ENCODE data around the gene MUC3A.
"Not testable (repeated sequence)": the region's sequence is repeated elsewhere in the genome, so short reads cannot be mapped to it uniquely, and the experiment has no call there.

Gene MUC3A

GRCh38 chr7:100949227-100949932 lies at the start of gene MUC3A:
Gene MUC3A, plus strand, starts transcription at chr7:100949534. Its CDS starts 91 bp downstream, at chr7:100949625.
- DNase-seq (ENCODE audit: low read depth) = no peak

- DNase-seq (ENCODE audit: low read depth) = no peak
Measured at GRCh38 chr7:100900978-100901377, 48.4 kb upstream of the MUC3A start.

- no peak for DNase-seq (ENCODE audit: low read depth)
Measured at GRCh38 chr7:100901921-100902332, 47.4 kb upstream of the MUC3A start.

- no peak for DNase-seq (ENCODE audit: low read depth)
Measured at GRCh38 chr7:100902638-100903037, 46.7 kb upstream of the MUC3A start.

- no peak for DNase-seq (ENCODE audit: low read depth)
Measured at GRCh38 chr7:100908512-100908911, 40.8 kb upstream of the MUC3A start.

GRCh38 chr7:100910443-100910842 lies 38.9 kb upstream of the MUC3A start:
- not testable (repeated sequence) for DNase-seq (ENCODE audit: low read depth)

- DNase-seq (ENCODE audit: low read depth) = no peak
Measured at GRCh38 chr7:100911484-100911883, 37.9 kb upstream of the MUC3A start.

GRCh38 chr7:100914208-100914878 lies 35.0 kb upstream of the MUC3A start:
- no peak for DNase-seq (ENCODE audit: low read depth)

- no peak for DNase-seq (ENCODE audit: low read depth)
Measured at GRCh38 chr7:100914879-100915447, 34.4 kb upstream of the MUC3A start.

- not testable (repeated sequence) for DNase-seq (ENCODE audit: low read depth)
Measured at GRCh38 chr7:100919335-100919734, 30.0 kb upstream of the MUC3A start.

- not testable (repeated sequence) for DNase-seq (ENCODE audit: low read depth)
Measured at GRCh38 chr7:100919779-100920437, 29.4 kb upstream of the MUC3A start.

GRCh38 chr7:100921039-100921438 lies 28.3 kb upstream of the MUC3A start:
- DNase-seq (ENCODE audit: low read depth) = no peak

GRCh38 chr7:100923616-100924015 lies 25.7 kb upstream of the MUC3A start:
- DNase-seq (ENCODE audit: low read depth) = not testable (repeated sequence)

- no peak for DNase-seq (ENCODE audit: low read depth)
Measured at GRCh38 chr7:100929808-100930174, 19.5 kb upstream of the MUC3A start.

GRCh38 chr7:100933734-100934133 lies 15.6 kb upstream of the MUC3A start:
- DNase-seq (ENCODE audit: low read depth) = no peak

- not testable (repeated sequence) for DNase-seq (ENCODE audit: low read depth)
Measured at GRCh38 chr7:100935381-100935780, 14.0 kb upstream of the MUC3A start.

GRCh38 chr7:100936167-100936566 lies 13.2 kb upstream of the MUC3A start:
- DNase-seq (ENCODE audit: low read depth) = not testable (repeated sequence)

GRCh38 chr7:100942045-100942774 lies 7.1 kb upstream of the MUC3A start:
- DNase-seq (ENCODE audit: low read depth) = no peak

GRCh38 chr7:100943693-100944092 lies 5.6 kb upstream of the MUC3A start:
- no peak for DNase-seq (ENCODE audit: low read depth)

- no peak for DNase-seq (ENCODE audit: low read depth)
Measured at GRCh38 chr7:100944138-100944537, 5.2 kb upstream of the MUC3A start.

- DNase-seq (ENCODE audit: low read depth) = no peak
Measured at GRCh38 chr7:100946111-100946510, 3.2 kb upstream of the MUC3A start.

- DNase-seq (ENCODE audit: low read depth) = no peak
Measured at GRCh38 chr7:100946766-100947365, 2.5 kb upstream of the MUC3A start.
